Left renal cortex interstitium (tissue), 4 donors: ENCODE results near the gene RBM5. TPM values are rescaled to one million over a fixed set of nuclear protein-coding genes. Genes with fewer than 3 reads are reported as not detected.
"Not testable (repeated sequence)": the region's sequence is repeated elsewhere in the genome, so short reads cannot be mapped to it uniquely, and the experiment has no call there.

ENCODE experiments used
- DNase-seq, 4 donors: peaks; one replicate each; pipeline ENCODE4 v3.0.0-alpha.2; 2013; ENCODE audit warnings: low read depth in 4 of 4, low spot score in 2 of 4, missing footprints in 1 of 4
- polyA plus RNA-seq, 4 donors: library from polyadenylated mRNA; unstranded; fragments of 120-200 nt; gene quantifications; one replicate each; pipeline ENCODE4 v1.2.1, GENCODE V29; 2013; ENCODE audit not compliant: insufficient read length in 4 of 4

The RBM5 gene
- 100 to 1,000 TPM; 202 to 421 (median 311) TPM for polyA plus RNA-seq

DNA sequence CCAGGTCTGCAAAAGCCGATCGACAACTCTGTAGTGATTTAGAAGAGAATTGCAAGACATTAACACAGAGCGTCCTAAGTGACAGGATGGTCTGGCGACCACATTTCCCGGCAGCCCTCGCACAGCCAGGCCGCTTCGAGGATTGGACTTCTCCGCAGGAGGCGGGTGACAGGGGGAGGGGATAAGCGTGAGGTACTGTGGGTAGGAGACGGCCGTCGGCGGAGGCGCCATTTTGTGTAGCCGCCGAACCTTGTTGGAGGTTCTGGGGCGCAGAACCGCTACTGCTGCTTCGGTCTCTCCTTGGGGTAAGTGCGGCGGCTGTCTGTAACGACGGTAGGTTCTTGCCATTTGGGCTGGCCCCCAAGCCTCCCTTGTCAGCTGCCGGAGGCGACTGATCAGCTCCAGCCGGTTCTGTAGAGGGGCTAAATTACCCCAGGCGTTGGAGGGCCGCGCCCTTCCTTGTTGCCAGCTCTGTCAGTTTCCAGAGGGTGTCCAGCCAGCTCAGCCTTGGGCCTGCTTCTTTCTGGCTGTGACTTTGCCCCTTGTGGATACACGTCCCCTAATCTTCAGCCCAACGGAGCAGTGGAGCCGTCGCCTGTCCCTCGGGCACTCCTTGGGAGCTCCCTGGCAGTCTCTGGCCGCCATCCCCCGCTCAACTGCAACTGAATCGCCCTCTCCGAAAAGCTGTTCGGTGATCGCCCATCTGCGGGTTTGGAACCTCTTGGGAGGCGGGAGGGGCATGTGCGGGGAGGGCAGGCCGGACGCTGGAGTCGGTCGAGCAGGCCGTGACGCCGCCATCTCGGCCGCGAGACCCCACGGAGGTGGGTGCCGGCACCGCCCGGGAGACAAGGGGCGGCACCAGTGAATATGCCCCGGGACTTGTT is at the start of gene RBM5:
Gene RBM5, plus strand, starts transcription at position 195 of the 884 bp plus-strand sequence. CDS start 1,516 bp downstream, outside the sequence.
- DNase-seq, result peak; percentile 70 to 88 (median 79)

DNA sequence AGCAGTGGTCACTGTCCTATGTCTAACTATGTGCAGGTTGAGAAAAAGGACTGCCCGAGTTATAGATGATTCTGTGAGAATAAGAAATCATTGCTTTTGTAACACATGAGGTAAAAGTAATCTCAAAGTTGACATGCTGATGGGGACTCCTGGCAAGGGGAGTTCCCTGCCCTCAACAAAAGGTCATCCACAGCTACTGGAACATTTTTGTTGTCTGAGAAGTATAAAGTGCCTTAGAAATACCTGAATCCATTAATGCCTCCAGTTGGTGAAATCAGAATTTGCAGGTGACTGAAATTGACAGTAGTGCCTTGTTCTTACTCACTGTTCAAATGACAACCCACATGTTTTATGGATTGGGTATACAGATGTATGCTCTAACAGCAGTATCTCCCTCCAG is 43.7 kb upstream of the RBM5 start:
- DNase-seq, result no peak

DNA sequence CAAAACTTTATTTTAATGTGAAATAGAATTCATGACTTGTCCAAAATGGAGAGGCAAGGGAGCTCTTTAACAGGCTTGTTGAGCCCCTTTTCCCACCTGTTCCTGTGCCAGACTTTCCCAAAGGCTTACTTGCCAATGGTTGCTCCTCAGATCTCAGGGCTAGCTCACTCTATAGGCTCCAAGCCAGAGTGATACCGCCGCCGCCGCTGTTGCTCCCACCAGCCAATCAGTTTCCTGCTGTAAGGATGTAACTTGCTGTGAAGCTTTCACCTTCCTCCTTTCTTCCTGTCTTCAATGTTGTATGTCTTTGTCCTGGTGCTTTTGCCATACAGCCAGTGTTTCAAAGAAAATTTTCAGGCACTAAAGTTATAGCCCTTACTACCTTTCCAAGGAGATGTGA is 41.3 kb upstream of the RBM5 start:
- DNase-seq, result no peak

DNA sequence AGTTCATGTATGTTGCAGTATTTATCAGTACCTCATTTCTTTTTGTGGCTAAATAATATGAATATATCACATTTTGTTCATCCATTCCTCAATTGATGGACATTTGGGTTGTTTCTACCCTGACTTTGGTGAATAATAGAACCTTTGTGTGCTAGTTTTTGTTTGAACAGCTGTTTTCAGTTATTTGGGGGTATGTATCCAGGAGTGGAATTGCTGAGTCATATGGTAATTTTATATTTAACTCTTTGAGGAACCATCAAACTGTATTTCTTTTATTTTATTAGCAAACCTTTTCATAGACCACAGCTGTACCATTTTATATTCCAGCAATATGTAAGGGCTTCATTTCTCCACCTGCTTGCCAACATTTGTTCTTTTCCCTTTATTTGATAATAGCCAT is 38.4 kb upstream of the RBM5 start:
- no peak for DNase-seq

DNA sequence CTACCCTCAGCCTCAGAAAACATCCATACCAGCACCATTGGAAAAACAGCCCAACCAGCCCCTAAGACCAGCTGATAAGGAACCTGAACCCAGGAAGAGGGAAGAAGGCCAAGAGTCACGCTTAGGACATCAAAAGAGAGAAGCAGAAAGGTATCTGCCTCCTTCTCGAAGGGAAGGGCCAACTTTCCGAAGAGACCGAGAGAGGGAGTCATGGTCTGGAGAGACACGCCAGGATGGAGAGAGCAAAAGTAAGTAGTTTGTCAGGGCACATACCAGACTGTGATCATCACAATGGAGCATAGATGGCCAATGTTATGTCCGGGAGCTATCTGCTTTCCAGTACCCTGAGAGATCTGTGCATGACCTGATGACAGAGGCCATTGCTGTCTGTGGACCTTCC is 31.0 kb upstream of the RBM5 start:
- DNase-seq, result no peak

DNA sequence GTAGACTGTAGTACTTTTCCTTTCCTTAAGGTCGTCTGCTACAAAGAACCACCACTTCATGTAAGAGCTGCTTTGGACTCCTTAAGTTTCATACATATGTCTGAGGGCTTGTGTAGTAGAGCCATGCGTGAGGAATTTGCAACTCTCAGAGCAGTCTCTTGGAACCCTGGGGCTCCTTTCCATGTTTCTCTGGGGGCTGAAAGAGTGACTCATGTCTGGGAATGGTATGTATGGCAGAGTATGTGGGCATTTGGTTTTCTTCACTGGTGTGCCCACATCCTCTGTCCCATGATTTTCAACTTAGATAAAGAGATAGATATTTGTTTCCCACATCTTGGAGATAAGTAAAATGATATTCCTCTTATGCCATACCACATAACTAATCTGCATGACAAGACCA is 20.6 kb upstream of the RBM5 start:
- DNase-seq, result no peak

DNA sequence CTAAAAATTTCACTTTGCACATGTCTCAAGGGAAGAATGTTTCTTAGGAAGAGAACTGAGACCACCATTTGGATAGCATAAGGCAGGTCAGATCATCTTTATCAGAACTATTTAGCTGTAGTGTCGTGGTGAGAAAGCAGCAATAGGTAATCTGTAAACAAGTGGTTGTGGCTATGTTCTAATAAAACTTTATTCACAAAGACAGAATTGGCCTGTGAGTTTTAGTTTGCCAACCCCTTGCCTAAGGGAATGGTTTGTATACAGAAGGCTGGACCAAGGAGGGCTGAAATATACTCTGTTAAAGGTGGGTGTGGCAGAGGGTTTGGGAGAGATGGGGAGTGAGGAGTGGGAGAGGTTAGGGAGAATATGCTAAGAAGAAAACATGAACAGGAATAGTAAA is 10.6 kb upstream of the RBM5 start:
- DNase-seq, result no peak

DNA sequence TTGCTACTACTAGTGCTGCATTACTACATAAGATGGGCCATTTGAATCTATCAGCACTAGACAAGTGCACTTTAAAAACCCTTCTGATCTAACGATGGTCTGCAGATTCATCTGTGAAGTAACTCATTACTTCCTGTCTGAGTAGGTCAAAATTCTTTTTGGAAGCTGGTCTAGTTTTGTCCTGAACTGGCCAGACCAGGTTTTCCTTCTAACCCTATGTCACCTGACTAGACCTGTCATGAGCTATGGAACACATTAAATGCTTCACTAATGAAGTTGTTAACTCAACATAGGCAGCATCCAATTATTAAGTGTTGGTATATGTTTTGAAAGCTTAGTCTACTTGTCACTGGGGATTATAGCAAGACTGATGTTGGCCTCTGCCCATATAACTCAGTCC is 10.1 kb upstream of the RBM5 start:
- DNase-seq, result no peak

DNA sequence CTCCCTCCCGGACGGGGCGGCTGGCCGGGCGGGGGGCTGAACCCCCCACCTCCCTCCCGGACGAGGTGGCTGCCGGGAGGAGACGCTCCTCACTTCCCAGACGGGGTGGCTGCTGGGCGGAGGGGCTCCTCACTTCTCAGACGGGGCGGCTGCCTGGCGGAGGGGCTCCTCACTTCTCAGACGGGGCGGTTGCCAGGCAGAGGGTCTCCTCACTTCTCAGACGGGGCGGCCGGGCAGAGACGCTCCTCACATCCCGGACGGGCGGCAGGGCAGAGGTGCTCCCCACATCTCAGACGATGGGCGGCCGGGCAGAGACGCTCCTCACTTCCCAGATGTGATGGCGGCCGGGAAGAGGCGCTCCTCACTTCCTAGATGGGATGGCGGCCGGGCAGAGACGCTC is 3.8 kb upstream of the RBM5 start:
- not testable (repeated sequence) for DNase-seq

DNA sequence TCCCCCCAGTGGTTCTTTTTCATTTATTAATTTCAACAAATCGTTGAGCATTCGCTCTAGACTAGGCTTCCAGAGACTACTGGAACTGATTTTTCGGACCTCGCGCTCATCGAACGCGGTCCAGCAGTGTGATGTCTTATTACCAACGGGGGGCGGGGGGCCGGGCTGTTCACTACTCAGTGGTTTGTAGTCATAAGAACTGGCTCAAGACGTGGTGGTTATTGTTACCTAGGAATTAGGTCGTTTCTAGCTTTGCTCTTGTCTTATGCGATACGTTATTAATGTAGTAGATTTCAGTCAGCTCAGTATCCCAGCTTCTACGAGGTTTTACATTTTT is 858 bp downstream of the RBM5 start:
- DNase-seq, result peak in 3 of 4 donors; percentile 9 to 23 (median 13)

DNA sequence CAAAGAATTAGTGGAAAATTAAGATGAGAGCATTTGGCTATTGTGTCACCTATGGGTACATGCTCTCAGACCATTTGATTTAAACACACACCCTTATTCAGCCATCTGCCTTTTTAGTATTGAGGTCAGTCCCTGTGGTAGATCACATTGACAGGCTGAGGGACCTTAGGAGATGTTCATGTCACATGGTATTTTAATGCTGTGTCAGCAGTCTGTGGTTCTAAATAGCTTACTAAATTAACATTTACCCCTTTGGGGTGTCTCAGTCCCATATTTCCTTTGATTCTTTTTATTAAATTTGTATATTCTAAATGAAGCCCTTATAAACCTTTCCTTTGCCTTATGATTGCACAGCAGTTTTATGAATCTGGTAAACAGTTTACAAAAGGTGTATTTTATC is 2.3 kb downstream of the RBM5 start:
- DNase-seq, result no peak

DNA sequence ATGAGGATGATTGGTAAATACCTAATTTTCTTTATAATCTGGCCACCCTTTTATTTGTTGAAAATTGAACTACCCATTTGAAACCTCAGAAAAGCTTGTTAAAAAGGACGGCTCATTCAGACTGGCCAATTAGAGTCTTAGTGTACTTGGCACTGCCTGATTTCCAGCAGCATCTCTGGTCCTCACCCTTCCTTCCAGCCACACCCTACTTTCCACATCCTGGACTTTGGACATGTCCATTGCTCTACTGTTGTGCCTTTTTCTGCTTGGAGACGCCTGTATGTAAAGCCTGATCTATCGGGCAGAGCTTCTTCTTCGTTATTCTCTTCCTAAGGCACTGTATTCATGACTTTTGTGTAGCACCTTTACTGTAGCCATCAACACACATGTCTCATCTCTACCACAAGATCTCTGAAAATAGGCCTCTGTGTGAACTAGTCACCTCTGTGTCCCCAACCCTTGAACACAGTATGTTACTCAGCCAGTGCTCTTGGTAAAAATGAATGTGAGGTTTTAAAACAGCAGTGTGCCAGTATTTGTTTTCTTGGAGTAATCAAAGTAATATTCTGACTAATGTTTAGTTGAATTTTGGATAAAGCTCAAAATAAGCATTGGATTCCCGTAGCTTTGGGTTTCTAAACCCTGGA is 6.8 kb downstream of the RBM5 start:
- no peak for DNase-seq

DNA sequence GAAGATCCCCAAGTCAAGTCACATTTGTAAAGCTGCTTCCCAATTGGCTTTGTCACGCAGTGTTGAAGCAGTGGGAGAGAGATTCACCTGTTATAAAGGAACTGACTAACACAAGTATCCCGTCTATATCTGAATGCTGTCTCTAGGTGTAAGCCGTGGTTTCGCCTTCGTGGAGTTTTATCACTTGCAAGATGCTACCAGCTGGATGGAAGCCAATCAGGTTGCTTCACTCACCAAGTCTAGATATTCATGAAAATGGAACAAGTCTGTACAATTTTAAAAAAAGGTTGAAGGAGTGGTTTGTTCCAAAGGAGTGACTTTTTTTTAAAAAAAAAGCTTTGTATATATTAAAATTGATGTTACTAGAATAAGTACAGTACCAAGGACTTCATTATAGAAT is 11.7 kb downstream of the RBM5 start:
- DNase-seq, result no peak

DNA sequence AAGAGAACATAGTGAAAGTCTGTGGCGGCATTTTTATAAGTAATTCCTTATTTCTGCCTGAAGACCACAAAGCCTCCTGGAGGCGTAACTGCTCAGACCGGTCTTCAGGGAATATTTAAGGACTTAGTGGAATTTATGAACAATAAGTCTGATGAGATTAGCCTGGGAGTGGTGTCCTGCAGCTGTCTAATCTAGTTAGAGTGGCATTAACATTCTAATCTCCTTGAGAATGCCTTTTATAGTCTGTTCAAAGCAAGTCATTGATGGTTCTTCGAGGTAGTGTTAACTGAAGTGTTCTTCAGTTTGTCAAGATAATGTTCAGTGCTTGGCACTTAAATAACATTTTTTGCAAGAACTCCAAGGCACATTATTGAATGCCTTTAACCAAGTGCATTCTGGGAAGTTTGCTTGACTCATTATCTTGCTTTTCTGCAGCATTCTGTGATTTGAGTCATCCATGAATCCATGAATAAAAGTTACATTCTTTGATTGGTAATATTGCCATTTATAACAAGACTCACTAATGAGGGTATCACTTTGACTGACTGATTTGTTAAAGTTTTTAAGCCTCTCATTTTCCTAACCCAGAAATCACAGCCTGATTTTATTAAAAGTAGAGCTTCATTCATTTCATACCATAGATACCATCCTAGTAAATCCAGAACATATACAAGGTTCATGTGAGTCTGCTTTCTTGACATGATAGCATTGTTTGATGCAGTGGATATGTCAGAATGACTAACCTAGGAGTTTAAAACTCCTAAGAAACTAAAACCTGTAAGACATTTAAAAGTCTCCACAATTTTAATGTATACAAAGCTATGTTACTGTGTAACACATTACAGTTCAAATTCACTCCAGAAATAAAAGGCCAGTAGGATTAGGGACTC is 12.5 kb downstream of the RBM5 start:
- DNase-seq, result no peak

DNA sequence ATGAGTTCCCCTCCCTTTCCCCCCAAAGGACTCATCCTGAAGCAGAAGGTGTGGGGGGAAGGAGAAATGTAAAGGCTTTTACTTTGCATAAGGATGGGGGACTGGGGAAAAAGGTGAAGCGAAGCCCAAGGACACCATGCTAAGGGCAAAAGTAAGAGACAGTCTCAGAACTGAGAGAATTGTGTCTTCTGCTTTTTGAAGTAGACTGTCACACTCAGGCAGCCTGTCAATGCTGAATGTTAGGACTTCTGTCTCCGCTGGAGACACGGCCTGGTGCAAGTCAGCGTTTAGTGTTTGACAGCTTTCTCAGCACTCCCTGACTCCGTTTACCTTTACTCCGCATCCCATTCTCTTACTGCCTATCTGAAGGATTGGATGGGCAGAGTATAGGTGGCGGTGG is 13.8 kb downstream of the RBM5 start:
- DNase-seq, result no peak

DNA sequence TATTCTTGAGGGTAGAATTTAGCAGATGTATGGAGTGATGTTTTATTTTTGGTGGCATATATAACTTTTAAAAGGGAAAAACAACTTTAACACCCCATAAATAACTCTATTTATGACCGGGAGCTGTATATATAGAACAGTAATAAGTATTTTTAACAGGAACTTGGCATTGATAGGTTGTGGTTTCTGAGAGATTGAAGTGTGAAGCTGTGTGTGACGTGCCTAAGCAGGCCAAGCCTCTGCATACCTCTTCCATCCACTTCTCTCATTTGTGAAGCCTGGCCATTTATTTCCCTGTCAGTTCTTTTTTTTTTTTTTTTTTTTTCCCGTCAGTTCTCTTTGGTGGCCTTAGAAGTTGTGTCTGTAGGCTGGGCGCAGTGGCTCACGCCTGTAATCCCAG is 23.0 kb downstream of the RBM5 start:
- DNase-seq, result no peak

DNA sequence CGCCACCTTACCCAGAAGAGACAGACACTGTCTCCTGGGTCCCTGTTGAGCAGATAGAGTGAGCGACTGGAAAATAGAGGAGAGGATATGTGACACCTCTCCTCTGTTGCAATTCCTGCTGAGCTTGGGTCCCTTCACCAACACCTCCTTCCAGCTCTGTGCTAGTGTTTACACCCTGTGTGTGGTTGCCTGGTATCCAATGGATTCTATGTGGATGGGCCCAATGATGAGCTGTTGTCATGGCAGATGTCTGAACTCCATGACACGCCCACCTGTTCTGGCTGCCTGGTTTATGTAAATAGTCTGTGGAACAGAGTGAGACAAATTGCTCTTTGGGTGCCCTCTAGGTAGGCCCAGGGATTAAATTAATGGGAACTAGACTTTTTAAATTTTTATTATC is 23.7 kb downstream of the RBM5 start:
- no peak for DNase-seq

DNA sequence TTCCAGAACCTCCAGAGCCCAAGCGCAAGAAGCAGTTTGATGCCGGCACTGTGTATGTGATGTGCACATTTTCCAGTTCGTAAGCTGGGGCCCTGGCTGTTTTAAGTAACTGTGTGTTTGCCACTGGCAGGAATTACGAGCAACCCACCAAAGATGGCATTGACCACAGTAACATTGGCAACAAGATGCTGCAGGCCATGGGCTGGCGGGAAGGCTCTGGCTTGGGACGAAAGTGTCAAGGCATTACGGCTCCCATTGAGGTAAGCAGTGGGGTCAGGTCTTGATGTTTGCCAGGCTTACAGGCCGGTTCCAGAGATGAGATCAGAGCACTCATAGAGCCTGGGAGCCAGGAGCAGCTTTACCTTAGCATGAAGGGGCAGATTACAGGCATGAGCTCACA is 28.4 kb downstream of the RBM5 start:
- DNase-seq, result no peak

DNA sequence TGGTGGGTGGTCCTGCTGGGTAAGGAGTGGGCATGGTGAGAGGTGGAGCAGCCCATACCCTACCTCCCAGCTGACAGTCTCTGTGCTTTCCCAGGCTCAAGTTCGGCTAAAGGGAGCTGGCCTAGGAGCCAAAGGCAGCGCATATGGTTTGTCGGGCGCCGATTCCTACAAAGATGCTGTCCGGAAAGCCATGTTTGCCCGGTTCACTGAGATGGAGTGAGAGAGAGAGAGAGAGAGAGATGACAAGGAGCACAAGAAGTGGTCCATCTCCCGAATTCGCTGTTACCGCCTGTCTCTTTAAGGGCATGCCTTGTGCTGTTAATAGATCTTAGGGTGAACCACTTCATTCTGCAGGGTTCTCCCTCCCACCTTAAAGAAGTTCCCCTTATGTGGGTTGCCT is 29.5 kb downstream of the RBM5 start:
- DNase-seq, result no peak

DNA sequence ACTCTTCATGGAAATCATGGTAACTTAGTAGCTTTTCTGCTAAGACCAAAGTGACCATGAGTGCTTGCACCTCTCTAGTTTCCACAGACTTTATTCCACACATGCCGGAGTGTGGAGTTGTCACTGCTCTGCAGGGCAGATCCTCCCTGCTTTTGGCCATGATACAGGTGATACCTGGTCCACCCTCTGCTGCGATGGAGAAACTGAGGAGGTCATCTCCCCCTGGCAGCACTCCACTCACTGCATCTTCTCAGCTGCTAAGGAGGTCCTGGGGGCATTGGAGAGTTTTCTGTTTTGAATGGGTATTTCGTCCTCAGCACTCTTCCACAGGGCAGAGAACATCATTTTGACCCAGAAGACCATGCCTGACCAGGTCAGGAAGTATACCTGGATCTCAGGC is 31.1 kb downstream of the RBM5 start:
- DNase-seq, result no peak

DNA sequence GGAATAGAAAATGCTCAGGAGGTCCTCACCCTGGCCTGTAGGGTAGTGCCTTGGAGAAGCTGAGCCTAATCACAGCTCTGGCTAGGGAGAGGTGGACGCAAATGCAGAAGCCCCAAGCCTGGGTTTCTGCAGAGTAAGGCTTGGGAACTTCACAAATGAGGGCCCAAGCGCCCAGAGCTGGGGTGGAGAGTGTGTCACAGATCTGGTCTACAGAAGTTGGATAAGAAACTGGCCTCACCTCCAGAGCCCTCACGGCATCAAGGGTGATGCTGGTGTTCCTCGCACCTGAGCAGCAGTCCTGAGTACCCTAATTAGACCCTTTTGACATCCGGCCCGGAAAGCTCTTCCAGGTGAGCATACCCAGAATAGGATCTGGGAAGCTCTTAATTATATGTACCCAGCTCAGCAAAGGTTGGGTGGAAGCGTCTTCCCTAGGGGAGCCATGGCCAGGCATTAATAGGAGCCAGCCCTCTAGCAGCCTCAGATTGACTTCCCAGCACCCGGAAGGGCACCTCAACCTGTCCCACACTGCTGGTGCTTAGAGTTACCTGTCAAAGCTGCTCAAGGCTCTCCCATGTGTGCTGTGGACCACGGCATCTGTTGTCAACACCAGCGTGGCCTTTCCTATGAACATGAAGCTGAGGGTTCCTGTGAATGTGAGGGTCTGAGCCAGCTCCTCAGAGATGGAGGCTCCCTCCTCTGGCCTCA is 31.8 kb downstream of the RBM5 start:
- DNase-seq, result no peak
